ENCODE measurements around the gene CYTH4.
"Not testable (repeated sequence)": the region's sequence is repeated elsewhere in the genome, so short reads cannot be mapped to it uniquely, and the experiment has no call there.

The CYTH4 gene, protein sequence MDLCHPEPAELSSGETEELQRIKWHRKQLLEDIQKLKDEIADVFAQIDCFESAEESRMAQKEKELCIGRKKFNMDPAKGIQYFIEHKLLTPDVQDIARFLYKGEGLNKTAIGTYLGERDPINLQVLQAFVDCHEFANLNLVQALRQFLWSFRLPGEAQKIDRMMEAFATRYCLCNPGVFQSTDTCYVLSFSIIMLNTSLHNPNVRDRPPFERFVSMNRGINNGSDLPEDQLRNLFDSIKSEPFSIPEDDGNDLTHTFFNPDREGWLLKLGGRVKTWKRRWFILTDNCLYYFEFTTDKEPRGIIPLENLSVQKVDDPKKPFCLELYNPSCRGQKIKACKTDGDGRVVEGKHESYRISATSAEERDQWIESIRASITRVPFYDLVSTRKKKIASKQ

GRCh38 chr22:37282385-37282677, at the start of gene CYTH4:
TSS of gene CYTH4 (plus strand) at chr22:37282508. CDS start at chr22:37282570, 62 bp downstream.
- DNase-seq, result peak; percentile 50

- DNase-seq, result not testable (repeated sequence)
These were observed 48.9 kb upstream of the CYTH4 start for GRCh38 chr22:37233371-37233750.

GRCh38 chr22:37233751-37234631, 48.3 kb upstream of the CYTH4 start:
- DNase-seq, result no peak

DNA sequence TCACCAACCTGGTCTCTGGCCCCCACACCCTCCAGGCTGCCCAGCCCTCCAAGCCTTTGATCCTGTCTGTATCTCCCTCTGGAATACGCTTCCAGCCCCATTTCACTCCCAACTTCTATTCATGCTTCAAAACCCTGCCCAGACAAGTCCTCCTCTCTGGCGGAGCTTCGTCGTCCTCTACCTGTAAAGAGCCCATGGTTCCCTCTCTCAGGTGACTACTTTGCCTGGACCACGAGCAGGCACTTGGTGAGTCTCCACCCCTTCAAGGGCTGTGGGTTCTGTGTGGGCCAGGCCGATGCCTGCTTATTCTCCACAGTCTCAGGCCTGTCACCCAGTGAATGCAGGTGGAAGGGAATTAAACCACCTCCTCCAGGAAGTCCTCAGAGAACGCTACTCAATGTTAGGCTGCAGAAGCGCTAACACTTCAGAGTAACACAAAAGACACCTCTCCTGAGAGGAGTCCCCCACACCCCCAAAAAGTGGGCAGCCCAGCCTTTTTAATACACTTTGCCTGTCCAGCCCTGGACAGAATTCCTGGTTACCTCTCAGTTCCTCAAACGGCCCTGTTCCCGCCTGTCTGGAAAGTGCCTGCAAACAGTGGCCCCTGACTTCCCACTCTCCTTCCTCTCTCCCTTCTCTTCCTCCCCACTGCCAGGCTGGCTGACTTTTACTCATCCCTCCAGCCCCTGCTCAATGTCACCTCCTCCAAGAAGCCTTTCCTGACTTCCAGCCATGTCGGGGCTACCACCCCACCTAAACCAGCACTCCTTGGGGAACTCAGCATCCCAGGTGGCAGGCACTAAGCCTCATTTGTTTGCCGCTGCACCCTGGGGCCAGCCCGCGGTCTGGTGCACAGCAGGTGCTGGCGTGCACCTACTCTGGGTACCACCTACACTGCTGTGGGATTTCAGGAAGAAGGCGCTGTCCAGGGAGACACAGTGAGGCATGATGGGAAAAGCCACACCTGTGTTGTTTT, 47.3 kb upstream of the CYTH4 start:
- no peak for DNase-seq

- DNase-seq, result no peak
These were observed 46.3 kb upstream of the CYTH4 start for GRCh38 chr22:37235897-37236607.

DNA sequence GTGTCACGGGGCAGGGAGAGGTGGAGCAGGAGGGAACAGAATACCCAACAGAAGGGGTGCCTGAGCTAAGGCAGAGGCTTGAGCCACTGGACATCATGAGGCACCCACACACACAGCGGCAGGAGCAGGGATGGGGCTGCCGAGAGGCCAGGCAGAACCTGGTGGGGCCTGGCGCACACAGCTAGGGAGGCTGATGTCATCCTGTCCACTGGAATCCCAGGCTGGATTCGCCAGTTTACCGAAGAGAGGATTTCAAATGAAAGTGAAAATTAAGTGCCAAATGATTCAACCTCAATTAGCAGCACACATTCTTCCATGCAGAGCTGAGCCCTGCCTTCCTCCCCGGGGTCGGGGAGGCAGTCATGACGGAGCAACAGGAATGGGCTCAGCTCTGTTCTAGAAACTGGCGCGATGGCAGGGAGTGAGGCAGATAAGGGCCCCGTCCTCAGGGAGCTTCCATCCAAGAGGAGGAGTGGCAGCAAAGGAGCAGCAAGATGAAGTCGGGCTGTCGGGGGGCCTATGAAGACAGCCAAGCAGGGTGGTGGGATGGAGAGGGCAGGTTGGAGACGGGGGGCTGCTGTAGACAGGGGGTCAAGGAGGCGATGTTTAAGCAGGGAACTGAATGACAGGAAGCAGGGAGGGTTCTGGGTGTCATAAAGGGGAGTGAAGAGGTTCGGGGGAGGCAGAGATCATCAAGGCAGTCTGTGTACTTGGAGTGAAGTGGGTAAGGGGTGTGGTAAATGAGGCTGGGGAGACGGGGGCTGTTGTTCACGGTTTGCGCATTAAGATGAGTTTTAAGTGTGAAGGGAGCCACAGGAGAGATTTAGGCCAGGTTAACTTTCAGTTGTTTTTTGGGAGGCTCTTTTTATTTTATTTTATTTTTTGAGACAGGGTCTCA, 44.7 kb upstream of the CYTH4 start:
- DNase-seq, result no peak

DNA sequence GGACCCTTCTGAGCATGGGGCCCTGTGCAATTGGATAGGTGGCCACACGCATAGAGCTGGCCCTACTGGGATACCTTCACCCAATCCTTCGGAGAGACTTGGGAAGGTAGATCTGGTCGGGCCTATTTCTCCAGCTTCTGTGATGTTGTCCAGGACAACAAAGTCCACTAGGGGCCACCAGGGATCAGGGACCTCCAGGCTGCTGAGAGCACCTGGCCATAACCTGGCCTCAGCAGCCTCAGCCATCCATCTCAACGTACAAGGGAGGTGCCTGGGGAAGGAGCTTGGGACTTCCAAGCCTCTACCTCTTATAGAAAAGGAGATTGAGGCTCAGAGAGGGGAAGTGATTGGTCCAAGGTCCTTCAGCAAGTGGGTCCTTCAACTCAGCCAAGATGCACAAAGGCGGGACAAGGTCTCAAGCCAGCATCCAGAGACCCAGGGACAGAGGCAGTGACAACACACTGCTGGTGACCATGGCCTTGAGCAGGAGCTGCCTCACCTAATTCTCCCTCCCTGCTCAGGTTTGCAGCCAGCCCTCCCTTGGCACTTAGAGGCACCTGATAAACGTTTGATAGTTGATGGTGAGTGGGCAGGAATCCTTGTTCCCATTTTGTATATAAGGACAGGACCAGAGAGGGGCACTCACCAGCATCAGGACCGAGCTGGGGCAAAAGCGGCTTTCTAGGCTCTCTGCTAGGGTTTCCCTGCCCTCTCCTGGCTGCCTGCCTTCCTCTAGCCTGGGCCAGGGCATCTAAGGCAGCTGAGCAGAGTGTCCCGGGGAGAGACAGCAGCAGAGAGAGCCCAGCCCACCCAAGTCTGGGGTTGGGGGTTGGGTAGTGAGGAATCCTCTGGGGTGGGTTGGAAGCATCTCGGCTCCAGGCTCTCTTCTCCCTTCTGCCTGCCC, 42.7 kb upstream of the CYTH4 start:
- no peak for DNase-seq

DNA sequence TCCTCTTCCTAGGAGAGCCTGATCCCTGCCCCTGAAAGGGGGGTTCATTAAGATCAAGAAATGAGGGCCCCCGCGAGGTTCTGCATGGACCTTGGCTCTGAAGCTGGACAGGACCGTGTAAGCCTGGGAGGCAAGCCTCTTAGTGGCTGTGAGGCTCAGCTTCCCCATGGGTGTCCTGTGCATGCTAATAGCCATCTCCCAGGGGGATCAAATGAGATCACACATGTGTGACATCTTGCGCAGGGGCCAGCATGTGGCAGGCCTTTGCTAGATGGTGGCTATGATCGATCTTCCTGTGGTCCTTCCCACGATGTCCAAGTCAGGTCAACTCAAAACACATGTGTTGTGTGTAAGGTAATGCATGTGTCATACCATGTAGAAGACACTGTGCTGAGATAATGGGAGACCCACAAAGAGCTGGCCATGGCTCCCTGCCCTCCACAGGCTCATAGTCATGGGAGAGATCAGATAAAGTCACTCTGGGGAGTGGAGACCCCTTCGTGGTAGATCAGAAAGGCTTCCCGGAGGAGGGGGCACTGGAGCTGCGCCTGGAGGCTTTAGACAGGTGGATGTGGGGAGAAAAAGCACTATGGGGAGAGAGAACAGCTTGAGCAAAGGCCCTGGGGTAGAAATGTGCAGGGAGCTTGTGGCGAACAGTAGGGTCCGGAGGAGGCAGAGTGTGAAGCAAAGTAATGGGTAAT, 41.9 kb upstream of the CYTH4 start:
- DNase-seq, result no peak

DNA sequence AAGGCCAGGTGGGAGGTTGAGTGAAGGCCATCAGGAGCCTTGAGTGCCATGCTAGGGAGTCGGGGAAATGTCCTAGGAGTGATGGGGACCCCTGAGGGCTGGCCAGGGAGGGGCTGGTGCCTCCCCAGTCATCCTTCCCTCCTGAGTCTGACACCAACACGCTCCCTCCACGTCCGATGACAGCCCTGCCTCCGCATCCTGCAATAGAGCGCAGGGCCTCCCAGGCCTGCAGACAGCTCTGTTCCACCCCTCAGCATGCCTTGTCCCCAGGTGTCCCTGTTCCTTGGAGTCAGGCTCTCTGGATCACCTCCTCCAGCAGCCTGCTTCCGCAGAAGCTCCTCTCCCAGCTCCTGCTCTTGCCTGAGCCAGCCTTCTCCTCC, 41.4 kb upstream of the CYTH4 start:
- no peak for DNase-seq

DNA sequence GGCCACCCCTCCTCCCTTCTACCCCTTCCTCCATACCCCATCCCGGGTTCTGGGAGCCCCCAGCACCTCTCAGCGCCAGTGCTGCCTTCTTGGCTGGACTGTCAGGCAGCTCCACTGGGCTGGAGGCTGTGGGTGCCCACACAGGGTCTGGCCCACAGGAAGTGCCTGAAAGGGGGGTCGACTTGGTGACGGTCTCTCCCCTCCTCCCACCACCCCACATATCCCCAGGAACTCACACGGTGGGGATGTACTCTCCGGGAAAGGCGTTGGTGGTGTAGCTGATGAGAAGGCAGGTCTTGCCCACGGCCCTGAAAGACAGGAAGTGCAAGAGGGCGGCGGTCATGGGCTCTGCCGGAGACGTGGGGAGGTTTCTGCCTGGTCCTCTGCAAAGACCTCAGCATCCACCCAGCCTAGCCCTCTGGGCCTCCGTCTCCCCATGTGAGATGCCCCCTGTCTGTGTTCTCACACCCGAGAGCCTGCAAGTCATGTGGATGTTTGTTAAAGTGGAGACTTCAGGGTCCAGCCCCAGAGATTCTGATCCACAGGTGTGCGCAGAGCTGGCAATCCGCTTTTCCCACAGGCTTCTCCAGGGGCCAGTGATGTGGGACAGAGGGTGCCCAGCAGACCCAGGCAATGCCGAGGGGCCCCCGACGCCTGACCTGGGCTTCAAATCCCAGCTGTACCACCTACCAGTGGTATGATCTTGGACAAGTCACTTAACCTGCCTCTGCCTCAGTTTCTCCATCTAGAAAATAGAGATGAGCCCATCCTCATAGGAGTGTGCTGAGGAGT, 40.8 kb upstream of the CYTH4 start:
- peak; percentile 82 for DNase-seq

DNA sequence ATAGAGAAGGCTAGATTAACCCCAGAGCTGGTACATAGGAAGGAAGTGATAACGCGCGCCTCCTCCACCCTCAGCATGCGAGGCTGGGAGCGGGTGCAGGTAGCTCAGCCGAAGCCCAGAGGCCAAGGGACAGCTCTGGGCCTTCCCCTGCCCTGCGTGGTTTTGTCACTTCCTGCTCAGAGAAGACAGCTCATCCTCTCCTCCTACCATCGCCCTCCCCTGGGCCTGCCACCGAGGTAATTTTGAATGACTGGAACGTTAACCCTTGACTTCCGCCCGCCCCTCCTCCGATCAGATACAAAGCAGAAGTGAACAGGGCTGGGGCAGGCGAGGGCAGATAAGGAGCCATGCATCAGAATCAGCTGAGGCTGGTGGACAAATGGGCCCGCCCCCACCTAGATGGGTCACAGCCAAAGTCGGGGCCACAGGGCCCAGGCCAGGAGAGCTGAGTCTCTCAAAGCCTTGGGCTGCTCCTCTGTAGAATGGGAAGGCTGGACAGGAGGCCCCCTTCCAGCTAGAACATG, 39.9 kb upstream of the CYTH4 start:
- DNase-seq, result peak; percentile 98

DNA sequence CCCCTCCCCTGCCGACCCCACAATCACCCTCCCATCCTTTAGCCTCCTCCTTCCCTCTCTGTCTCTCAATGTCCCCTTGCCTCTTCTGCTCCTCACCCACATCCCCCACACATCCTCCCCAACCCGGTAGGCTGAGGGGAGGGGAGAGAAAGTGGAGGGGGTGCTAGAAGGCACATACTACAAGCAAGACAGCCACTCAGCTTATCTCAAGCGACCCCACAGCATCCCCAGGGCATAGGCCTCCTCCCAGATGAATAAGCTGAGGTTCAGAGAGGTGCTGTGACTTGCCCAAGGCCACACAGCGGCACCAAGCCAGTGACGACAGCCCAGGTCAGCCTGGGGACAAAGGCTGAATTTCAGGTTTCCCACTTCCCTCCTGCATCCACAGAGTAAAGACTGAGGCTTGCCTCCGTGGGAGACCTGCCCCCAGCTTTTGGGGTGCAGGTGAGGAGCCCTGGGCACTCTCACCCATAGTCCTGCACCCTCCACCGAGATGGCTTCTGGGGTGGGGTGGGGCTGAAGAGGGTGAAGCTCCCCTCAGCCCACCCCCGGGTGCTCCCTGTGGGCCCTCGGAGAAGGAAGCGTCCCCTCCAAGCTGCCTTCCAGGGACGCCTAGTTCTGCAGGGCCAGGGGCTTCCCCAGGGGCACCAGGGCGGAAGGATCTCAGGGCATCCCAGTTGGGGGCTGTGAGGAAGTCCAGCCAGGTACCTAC, 38.8 kb upstream of the CYTH4 start:
- DNase-seq, result no peak

- peak; percentile 96 for DNase-seq
These were observed 38.0 kb upstream of the CYTH4 start, which contains the start of gene RAC2 for GRCh38 chr22:37244114-37244921. TSS of gene RAC2 (minus strand) at chr22:37244269. CDS start at chr22:37244148, 121 bp downstream.

- DNase-seq, result peak; percentile 50
These were observed 37.2 kb upstream of the CYTH4 start for GRCh38 chr22:37244922-37245722.

- no peak for DNase-seq
These were observed 36.6 kb upstream of the CYTH4 start for GRCh38 chr22:37245740-37246139.

GRCh38 chr22:37248251-37248650, 34.1 kb upstream of the CYTH4 start:
- DNase-seq, result no peak
